GM06990 (cell line): ENCODE data around the gene ARHGAP1.

Experiments
- DNase-seq: peaks from one replicate; pipeline ENCODE4 v3.0.0-alpha.2; 2011; ENCODE audit not compliant: insufficient read length; ENCODE audit errors: extremely low read depth
- H3K27me3 ChIP-seq: replicated peaks from 2 replicates; pipeline ENCODE4 v1.6.0; 2011; ENCODE audit warnings: low read length; ENCODE audit not compliant: control insufficient read depth, insufficient read depth
- H3K36me3 ChIP-seq: 2 replicates; pipeline ENCODE4 v1.5.1; 2011; ENCODE audit warnings: low read length; ENCODE audit not compliant: control insufficient read depth, insufficient read depth
- H3K4me3 ChIP-seq: replicated peaks from 2 replicates; pipeline ENCODE4 v1.5.1; 2011; ENCODE audit warnings: low read depth, mild to moderate bottlenecking, control low read depth, low read length
- TF ChIP-seq, protein P1 (sequence below): IDR thresholded peaks from 2 replicates; pipeline ENCODE4 v1.5.1; 2011; ENCODE audit warnings: low read length, control low read depth, mild to moderate bottlenecking, inconsistent platforms; ENCODE audit not compliant: insufficient read depth, poor library complexity, severe bottlenecking

ARHGAP1 gene

DNA sequence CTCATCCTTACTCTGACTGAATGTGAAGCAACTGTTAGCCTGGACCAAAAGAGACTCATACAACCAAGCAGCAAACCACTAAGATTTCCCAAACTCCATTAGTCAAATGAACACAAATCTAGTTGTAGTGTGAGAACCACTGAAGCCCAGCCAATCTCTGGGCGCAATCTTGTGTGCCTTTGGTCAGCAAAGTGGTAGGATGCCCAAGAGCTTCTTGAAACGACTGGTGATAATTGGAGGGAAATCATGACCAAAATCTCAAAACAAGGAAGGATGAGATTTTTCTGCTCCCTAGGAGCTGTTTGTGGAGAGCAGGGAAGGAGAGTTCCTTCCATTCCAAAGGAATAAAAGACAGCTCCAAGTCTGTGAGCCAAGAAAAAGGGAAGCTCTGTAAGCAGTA, 42.6 kb upstream of the ARHGAP1 start:
- Histone ChIP-seq H3K4me3 (no peak overlapping the region), H3K27me3 (no peaks in the 10 kb centered on the region), H3K36me3 (peaks cover 24% of the 10 kb centered on the region)
- no peak for DNase-seq
- TF ChIP-seq, protein P1, sequence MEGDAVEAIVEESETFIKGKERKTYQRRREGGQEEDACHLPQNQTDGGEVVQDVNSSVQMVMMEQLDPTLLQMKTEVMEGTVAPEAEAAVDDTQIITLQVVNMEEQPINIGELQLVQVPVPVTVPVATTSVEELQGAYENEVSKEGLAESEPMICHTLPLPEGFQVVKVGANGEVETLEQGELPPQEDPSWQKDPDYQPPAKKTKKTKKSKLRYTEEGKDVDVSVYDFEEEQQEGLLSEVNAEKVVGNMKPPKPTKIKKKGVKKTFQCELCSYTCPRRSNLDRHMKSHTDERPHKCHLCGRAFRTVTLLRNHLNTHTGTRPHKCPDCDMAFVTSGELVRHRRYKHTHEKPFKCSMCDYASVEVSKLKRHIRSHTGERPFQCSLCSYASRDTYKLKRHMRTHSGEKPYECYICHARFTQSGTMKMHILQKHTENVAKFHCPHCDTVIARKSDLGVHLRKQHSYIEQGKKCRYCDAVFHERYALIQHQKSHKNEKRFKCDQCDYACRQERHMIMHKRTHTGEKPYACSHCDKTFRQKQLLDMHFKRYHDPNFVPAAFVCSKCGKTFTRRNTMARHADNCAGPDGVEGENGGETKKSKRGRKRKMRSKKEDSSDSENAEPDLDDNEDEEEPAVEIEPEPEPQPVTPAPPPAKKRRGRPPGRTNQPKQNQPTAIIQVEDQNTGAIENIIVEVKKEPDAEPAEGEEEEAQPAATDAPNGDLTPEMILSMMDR, result no peak

DNA sequence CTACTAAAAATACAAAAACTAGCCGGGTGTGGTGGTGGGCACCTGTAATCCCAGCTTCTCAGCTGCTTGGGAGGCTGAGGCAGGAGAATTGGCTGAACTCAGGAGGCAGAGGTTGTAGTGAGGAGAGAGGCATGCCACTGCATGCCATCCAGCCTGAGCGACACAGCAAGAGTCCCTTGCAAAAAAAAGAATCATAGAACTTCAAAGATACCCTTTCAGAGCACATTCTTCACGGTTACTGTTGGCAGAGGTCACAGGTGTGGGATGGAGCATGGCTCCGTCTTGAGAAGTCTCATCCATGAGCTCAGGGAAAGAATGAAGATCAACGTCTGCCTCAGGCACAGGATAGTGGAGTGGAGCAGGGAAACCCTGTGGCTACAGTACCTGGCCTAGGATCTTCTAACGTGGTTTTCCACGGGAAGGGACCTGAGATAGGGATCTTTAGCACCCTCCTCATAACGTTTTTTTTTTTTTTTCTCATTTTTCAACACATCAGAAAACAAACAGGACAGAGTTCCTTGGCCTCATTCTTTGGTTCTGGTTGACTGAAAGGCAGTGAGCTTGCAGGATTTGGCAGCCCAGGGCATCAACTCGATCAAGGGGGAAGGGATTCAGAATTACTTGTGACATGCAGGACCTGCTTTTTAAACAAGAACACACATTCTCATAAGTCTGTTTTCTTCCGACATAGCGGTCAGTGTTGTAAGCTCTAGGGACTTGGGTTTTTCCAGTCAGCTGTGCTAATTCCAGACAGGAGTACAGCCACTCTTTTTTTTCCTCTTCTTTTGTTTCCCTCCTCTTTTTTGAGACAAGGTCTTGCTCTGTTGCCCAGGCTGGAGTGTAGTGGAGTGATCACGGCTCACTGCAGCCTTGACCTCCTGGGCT, 41.4 kb upstream of the ARHGAP1 start:
- peaks cover 21% of the 10 kb centered on the region for H3K36me3 ChIP-seq
- DNase-seq, result no peak
- TF ChIP-seq, protein P1, result no peak

DNA sequence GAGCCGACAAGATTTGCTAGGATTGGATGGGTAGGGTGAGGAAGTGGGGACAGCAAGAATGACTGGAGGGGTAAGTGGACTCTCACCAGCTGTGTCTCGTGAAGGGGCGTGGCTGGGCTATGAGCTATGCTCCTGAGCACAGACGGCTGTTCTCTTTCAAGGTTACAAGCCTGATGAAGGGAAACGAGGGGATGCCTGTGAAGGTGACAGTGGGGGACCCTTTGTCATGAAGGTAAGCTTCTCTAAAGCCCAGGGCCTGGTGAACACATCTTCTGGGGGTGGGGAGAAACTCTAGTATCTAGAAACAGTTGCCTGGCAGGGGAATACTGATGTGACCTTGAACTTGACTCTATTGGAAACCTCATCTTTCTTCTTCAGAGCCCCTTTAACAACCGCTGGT, 38.5 kb upstream of the ARHGAP1 start:
- Histone ChIP-seq H3K27me3 (no peaks in the 10 kb centered on the region), H3K4me3 (no peak overlapping the region), H3K36me3 (peaks cover 12% of the 10 kb centered on the region)
- TF ChIP-seq, protein P1, result no peak
- no peak for DNase-seq

More for the DNA sequence above, 41.4 kb upstream of the ARHGAP1 start:
- H3K4me3 ChIP-seq, result no peak overlapping the region
- H3K27me3 ChIP-seq, result no peaks in the 10 kb centered on the region

DNA sequence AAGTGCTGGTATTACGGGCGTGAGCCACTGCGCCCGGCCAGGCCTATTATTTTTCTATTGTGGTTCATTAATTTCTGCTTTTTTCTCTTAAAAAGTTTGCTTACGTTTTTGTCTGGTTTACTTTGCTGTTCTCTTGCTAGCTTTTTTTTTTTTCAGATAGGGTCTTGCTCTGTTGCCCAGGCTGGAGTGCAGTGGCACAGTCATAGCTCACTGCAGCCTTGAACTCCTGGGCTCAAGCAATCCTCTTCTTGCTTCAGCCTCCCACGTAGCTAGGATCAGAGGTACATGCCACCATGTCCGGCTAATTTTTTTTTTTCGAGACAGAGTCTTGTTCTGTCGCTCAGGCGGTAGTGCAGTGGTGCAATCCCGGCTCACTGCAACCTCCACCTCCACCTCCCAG, 37.3 kb upstream of the ARHGAP1 start:
- no peak for DNase-seq
- Histone ChIP-seq H3K4me3 (no peak overlapping the region), H3K36me3 (peaks cover 9% of the 10 kb centered on the region), H3K27me3 (no peaks in the 10 kb centered on the region)
- TF ChIP-seq, protein P1, result no peak

DNA sequence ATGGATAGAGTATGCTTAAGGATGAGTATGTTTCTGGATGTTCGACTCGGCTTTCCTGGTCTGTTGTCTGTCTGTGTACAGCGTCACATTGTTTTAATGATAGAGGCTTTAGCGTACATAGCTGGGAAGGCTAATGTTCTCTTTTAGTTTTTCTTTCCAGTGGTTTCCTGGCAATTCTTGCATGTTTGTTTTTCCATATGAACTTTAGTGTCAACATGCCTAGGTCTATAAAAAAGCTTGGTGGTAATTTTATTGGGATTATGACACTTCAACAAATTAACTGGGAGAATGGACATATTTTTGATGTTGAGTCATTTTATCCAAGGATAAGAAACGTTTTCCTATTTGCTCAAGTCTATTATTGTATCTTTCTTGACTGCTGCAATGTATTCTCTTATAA, 36.2 kb upstream of the ARHGAP1 start:
- H3K4me3 ChIP-seq, result no peak overlapping the region
- H3K36me3 ChIP-seq, result peaks cover 3% of the 10 kb centered on the region
- TF ChIP-seq, protein P1, result no peak
- DNase-seq, result no peak
- H3K27me3 ChIP-seq, result no peaks in the 10 kb centered on the region
